Tibial artery (tissue), 4 donors: ENCODE results near the gene TLE3.
A peak's percentile ranks its signal among the peaks of the same experiment; 100 is the strongest.

Source experiments
- DNase-seq, 2 donors: peaks; one replicate each; pipeline ENCODE4 v3.0.0-alpha.2; 2019
- H3K27ac ChIP-seq, 2 donors: fragments of 200-600 bp; sonication (generic) in 1 of 2; 1 replicate in 1 of 2; 2 replicates in 1 of 2; pipeline ENCODE4 v1.5.1; 2018 to 2019; ENCODE audit warnings: mild to moderate bottlenecking in 1 of 2
- H3K27me3 ChIP-seq, 2 donors: fragments of 200-600 bp; sonication (generic) in 1 of 2; one replicate each; pipeline versions ENCODE4 v1.5.1 to v1.6.0; 2016 to 2019
- H3K36me3 ChIP-seq, 3 donors: fragments of 200-600 bp; sonication (generic) in 2 of 3; one replicate each; pipeline ENCODE4 v1.5.1; 2016 to 2019; ENCODE audit warnings: mild to moderate bottlenecking in 2 of 3
- H3K4me1 ChIP-seq, 4 donors: fragments of 200-600 bp; sonication (generic) in 2 of 4; 1 replicate in 3 of 4; 2 replicates in 1 of 4; pipeline ENCODE4 v1.5.1; 2016 to 2019
- H3K4me3 ChIP-seq, 2 donors: fragments of 200-600 bp; sonication (generic) in 1 of 2; 1 replicate in 1 of 2; 2 replicates in 1 of 2; pipeline ENCODE4 v1.5.1; 2018 to 2019; ENCODE audit warnings: mild to moderate bottlenecking in 2 of 2
- H3K9me3 ChIP-seq, 3 donors: fragments of 200-600 bp; sonication (generic) in 1 of 3; one replicate each; pipeline ENCODE4 v1.5.1; 2016 to 2019
- CTCF ChIP-seq, 2 experiments: fragments of 200-600 bp in 1 of 2; fragments of 450-650 bp in 1 of 2; IDR thresholded peaks; one replicate each; pipeline ENCODE4 v1.5.1; 2017 to 2019; ENCODE audit warnings: antibody characterized with exemption in 2 of 2, mild to moderate bottlenecking in 1 of 2, moderate library complexity in 1 of 2
- intact Hi-C: fragments of 100-400 bp; cut with DNase I; formaldehyde crosslinking; loops from one replicate; pipeline ENCODE4 v1.15.0; 2023; ENCODE audit warnings: low total_unique reads

The TLE3 gene

GRCh38 chr15:70081612-70082011 lies 16.1 kb downstream of the TLE3 start:
- H3K9me3 ChIP-seq, result no peaks in the 10 kb centered on the region
- H3K36me3 ChIP-seq, result peaks cover 5 to 64% (median 30%) of the 10 kb centered on the region in 3 donors
- H3K4me1 ChIP-seq, result peaks cover 0 to 28% (median 24%) of the 10 kb centered on the region in 4 donors
- H3K27ac ChIP-seq, result no peak overlapping the region
- no peak for TF ChIP-seq CTCF (IDR thresholded peaks at IDR 0.05)
- no peak for DNase-seq
- no peaks in the 10 kb centered on the region for H3K27me3 ChIP-seq
- no peak overlapping the region for H3K4me3 ChIP-seq
- intact Hi-C loops, result no loop called here

DNA sequence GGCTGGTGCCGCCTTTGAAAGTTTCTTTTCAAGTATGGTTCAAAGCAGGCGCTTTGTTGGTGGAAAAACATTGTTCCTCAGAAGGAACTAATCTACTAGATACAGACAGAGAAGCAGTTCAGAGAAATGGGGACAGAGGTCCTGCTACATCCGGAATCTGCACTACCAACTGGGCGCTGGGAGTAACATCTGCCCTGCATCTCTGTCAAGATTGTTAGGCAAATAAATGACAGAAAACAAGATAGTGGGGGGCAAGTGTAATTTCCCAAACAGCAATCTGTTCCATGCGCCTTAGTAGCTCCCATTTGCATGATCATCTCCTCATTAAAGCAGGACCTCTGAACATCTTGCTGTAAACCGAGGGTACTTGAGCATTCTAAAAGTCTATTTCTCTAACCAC lies 17.4 kb downstream of the TLE3 start:
- intact Hi-C loops, result no loop called here
- peaks cover 0 to 30% (median 26%) of the 10 kb centered on the region in 4 donors for H3K4me1 ChIP-seq
- H3K36me3 ChIP-seq, result peaks cover 11 to 61% (median 35%) of the 10 kb centered on the region in 3 donors
- H3K4me3 ChIP-seq, result no peak overlapping the region
- TF ChIP-seq CTCF (IDR thresholded peaks at IDR 0.05), result no peak
- no peaks in the 10 kb centered on the region for H3K9me3 ChIP-seq
- DNase-seq, result no peak
- no peaks in the 10 kb centered on the region for H3K27me3 ChIP-seq
- H3K27ac ChIP-seq, result no peak overlapping the region

DNA sequence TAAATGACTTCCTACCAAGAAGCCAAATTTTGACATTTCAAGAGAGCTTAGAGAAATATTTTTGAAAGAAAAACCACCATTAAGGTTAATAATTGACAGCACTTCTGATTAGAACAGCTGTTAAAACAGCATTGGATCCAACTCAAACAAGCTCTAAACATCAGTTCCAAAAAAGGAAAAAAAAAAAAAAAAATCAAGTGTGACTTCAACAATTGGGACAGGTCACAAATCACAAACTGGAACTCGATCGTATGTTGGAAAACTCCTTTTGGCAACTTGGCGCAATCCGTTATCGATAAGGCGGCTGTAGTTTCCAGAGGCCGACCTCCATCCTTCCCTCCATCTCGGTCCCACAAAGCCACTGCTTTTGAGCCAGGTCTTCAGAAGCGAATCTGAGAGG lies 17.8 kb downstream of the TLE3 start:
- intact Hi-C loops, result no loop called here
- peaks cover 0 to 30% (median 26%) of the 10 kb centered on the region in 4 donors for H3K4me1 ChIP-seq
- no peaks in the 10 kb centered on the region for H3K27me3 ChIP-seq
- no peak for DNase-seq
- no peak for TF ChIP-seq CTCF (IDR thresholded peaks at IDR 0.05)
- no peak overlapping the region for H3K27ac ChIP-seq
- H3K4me3 ChIP-seq, result no peak overlapping the region
- peaks cover 16 to 61% (median 39%) of the 10 kb centered on the region in 3 donors for H3K36me3 ChIP-seq
- no peaks in the 10 kb centered on the region for H3K9me3 ChIP-seq

GRCh38 chr15:70078578-70079417 lies 18.9 kb downstream of the TLE3 start:
- H3K4me3 ChIP-seq, result no peak overlapping the region
- intact Hi-C loops, result no loop called here
- H3K9me3 ChIP-seq, result no peaks in the 10 kb centered on the region
- peaks cover 27 to 61% (median 45%) of the 10 kb centered on the region in 3 donors for H3K36me3 ChIP-seq
- H3K27ac ChIP-seq, result no peak overlapping the region
- H3K27me3 ChIP-seq, result no peaks in the 10 kb centered on the region
- no peak for DNase-seq
- TF ChIP-seq CTCF (IDR thresholded peaks at IDR 0.05), result no peak
- H3K4me1 ChIP-seq, result peaks cover 0 to 30% (median 26%) of the 10 kb centered on the region in 4 donors

GRCh38 chr15:70077188-70078147 lies 20.2 kb downstream of the TLE3 start:
- peaks cover 35 to 61% (median 50%) of the 10 kb centered on the region in 3 donors for H3K36me3 ChIP-seq
- DNase-seq, result no peak
- no peaks in the 10 kb centered on the region for H3K9me3 ChIP-seq
- peaks cover 0 to 30% (median 26%) of the 10 kb centered on the region in 4 donors for H3K4me1 ChIP-seq
- no peaks in the 10 kb centered on the region for H3K27me3 ChIP-seq
- H3K4me3 ChIP-seq, result no peak overlapping the region
- H3K27ac ChIP-seq, result peak overlapping the region; percentile 29 to 43
- intact Hi-C loops, result no loop called here
- TF ChIP-seq CTCF (IDR thresholded peaks at IDR 0.05), result no peak
